C1 segment of cervical spinal cord (tissue), 14 donors: ENCODE measurements around the gene DYSF.

Experiments used
- DNase-seq, 14 donors: peaks; one replicate each; lab custom pipeline; 2025; lab: John Stamatoyannopoulos, UW

Gene DYSF

DNA sequence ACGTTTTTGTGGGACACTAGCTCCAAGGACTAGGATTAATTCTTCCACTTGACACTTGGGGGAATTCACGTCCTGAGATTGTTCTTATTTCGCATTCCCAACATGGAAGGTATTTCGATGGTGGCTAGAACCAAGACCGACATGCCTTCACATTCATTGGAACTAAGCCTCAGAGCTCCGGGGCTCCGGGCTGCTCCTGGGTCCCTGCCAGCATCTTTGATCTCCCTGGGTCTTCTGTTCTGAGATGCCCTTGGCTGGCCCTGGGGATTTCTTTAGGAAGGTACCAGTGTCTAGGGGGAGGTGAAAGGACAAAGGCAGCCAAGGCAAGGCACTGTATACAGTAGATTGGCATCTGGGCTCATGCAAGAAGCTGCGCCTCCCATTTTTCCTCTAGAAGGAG is 76.8 kb downstream of the DYSF start:
- no peak for DNase-seq

DNA sequence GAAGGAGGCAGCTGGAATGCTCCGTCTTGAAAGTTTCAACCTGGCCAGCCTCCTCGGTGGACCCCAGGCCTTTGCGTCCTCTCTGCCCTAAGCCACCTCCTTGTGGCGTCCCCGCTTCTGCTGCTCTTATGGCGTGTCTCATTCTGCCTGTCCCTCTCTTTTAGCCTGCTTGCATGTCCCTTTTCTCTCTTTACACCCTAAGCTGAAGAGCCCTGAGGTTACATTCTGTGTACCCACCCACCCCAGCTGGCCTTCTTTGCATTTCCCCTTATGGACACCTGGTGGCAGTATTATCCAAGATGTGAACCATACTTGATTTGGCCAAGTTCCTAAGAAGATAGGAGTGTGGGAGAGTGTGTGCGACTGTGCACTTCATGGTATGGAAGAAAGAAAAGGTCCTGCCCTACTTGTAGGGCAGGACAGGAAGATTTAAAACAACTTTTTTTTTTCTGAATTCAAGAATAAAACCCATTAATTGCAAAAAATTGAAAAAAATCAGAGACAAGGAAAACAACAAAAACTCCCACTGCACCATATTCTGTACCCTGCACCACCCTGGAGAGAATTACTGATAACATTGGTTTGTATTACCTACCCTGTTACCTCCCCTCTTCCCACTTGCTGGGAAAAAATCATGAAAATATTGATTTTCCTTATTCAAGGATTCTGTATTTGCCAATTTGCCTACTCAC is 77.4 kb downstream of the DYSF start:
- peak in 1 of 14 donors; percentile 5 for DNase-seq

DNA sequence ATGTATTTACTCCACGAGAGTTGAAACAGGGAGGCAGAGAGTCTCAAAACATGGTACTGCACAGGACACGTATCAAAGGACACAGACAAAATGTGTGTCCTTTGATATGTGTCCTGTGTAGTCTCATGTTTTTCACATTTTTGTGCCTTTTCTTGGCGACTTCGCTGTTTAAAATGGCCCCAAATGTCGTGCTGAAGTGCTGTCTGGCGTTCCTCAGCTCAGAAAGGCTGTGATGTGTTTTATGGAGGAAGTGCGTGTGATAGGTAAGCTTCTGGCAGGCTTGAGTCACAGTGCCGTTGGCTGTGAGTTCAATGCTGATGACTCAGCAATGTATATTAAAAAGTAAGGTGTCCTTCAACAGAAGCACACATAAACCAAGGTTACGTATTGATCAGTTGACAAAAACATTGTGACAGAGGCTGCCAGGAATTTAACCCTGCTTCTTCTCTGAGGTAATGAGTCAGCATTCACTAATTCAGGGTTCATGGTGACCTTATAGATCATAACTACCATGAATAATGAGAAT is 78.2 kb downstream of the DYSF start:
- no peak for DNase-seq

DNA sequence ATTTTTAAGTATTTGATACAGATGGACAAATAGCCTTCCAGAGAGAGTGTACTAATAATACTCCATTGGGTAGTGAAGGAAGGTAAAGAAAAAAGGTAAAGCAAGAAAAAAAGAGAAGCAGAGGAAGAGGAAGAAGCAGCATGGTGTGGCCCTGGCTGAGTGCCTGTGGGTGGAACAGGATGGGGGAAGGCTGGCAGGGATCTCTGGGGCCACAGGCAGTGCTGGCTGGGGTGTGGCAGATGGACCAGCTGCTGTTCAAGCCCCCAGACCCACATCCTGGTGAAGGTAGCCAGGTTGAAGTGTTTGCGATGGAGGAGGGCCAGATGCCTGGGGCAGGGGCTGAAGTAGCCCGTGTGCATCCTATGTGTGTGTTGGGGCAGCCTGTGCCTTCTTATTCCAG is 79.0 kb downstream of the DYSF start:
- DNase-seq = no peak

DNA sequence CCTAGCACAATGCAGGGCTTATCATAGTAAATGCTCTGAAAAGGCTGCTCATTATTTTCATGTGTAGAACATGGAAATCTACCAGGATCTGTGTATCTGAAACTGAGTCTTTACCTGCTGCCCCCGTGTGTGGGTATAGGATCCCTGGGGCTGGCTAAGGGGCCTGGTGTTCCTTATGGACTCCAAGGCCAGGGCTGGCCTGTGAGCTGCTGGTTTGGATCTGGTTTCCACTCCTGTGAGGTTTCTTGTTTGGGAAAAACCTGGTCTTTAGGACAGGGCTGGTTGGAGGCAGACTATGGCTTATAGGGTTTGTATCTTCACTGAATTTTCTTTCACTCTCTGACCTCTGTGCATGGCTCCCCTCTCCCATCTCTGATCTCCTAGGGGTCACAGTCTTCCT is 80.8 kb downstream of the DYSF start:
- DNase-seq = no peak

DNA sequence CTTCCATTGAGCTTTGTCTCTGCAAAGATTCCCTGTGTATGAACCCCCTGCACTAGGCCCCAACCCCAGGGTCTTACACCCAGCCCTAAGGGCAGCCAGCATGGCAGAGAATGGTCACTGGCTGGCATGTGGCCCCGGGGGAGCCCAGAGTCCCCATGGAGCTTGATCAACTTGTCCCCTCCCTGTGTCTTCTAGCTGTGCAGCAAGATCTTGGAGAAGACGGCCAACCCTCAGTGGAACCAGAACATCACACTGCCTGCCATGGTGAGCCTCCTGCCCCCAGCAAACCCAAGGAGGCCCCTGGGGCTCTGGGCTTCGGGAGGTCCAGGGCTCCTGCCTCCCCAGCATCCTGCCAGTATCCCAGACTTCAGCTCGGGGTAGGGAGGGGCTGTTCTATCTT is 81.5 kb downstream of the DYSF start:
- DNase-seq = no peak

DNA sequence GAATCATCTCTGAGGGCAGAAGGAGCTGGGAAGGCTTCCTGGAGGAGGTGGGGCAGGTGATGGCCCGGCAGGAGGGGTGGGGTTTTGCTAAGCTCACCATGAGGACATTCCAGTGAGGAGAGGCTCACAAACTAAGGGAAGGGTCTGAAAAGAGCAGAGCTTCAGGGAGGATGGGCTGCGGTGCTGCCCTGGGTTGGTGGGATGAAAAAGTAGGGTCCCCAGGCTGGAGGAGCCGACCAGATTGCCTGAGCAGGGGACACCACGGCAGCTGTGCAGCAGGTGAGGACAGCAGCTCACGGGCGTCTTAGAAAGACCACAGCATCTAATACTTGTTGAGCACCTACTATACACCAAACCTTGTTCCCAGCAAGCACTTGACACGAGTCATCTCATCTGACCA is 82.2 kb downstream of the DYSF start:
- no peak for DNase-seq

DNA sequence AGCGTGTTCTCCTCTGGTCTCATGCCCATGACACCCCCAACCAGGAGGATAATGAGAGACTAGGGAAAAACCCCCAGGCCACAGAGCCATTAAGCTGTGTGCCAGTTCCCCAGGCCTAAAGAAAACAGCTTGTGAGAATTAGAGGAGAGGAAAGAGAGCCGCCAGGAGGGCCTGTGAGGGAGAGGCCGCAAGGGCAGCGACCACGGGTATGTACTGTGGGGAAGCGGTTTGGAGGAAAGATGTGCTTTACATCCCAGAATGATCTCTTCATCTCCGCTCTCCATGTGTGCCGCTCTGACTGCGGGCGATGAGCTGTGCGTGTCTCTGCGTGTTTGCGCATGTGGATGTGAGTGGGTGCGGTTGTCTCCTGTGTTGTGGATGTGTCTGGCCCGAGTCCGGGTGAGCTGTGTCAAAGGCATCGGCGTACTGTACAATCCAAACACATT is 82.9 kb downstream of the DYSF start:
- DNase-seq = no peak

DNA sequence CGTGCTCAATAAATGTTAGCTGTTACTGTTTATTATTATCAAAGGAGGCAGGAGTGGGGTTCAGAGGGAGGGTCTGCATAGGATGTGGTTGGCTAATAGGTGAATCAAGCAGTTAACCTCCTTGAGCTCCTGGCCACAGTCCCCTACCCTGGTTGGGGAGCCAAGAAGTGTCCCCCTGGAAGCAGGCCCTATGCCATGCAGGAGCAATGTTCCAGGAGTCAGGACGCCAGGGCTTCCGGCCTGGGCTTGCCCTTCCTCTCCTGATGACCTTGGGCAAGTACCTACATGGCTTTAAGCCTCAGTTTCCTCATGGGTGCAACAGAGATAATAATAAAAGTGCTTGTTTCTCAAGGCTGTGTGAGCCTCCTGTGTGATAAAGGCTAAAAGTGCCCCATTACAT is 84.9 kb downstream of the DYSF start:
- DNase-seq = no peak

DNA sequence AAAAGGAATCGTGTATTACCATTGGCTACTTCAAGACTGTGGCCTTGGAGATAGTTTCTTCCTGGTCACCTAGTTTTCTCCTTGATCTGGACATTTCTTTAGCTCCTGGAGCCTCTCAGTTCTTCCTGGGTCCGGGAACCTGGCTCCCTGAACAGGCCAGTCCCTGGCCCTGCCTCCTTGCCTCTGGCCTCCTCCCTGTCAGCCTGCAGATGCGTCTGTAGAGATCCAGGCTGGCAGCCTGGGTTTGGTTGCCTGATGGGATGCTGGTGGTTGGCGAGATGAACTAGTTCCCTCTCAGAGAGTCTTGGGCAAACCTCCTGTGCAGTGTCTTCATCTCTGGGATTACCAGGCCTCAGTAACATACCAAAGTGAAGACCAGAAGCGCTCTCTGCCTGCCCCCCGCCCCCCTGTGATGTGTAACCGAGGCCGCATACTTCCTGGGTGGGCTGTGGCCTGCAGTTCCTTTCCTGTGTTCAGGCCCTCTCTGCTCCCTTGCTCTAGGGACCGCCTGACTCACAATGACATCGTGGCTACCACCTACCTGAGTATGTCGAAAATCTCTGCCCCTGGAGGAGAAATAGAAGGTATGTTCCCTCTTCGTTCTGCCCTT is 85.4 kb downstream of the DYSF start:
- DNase-seq = no peak

DNA sequence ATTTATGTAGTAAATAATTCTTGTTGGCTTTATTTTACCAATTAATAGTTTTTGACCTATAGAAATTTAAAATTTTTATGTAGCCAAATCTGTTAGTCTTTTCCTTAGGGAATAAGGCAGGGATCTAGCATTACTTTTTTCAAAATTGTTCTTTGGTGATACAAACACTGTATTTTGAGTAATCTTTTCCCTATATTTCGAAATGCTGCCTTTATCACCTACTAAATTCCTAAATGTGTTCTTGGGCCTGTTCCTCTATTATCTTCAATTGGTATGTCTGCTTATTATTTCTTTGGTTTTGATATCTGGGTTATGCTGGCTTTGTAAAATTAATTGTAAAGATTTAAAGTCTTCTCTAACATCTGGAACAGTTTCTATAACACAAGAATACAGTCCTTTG is 87.5 kb downstream of the DYSF start:
- DNase-seq = no peak

DNA sequence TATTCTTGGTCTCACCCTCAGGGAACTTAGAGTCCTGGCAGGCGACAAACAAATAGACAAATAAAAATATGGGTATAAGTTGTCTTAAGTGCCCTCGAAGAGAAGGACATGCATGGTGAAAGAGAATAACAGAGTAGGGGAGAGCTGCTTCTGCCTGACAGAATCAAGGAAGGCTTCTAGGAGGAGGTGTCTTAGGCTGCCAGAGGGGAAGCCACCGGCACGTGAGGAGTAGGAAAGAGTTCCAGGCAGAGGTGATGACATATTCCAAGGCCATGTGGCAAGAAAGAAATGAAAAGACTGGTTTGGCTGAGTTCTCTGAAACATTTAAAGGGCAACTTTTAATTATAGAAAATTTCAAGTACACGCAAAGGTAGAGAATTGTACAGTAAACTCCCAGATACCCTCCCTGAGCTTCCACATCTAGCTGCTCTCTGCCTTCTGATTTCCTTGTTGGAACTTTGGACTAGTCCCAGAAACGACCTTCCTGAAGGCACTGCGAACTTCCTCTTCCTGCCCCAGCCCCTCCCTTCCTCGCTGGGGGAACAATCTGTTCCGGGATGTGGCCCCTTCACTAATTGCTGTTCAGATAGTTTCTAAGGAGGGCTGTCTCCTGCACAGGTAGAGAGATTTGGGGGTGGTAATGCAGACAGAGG is 91.7 kb downstream of the DYSF start:
- DNase-seq = no peak

DNA sequence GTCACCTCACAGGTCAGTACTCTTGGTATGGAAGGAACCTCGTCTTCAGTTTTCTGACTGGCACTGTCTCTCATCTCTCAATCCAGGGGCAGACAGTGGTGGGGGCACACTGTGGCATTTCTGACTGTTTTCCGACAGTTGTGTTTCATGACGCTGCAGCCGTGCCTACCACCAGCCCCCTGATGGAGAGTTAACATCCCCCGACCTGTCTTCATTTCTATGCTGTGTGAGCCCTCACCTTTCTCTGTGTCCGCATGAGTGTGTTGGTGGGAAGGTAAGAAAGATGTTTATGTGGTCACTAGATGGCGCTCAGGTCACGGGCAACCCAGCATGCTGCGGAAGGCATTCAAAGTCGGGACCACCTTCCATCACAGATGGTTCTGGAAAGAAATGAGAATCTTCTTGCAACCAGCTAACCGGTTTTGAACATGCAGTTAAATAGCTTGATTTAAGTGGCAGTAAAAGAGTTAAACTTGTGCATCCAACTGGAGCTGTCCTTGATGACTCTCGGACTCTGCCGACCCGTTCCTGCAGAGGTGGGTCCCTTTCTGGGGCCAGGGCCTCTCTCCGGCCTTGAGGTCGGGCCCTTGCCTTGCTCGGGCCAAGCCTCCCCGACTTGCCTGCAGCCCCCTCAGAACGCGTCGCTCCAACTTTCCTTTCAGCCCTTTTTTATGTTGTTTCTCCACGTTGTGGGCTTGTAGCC is 92.4 kb downstream of the DYSF start:
- DNase-seq = peak in 8 of 14 donors; percentile 25 to 60 (median 38)

DNA sequence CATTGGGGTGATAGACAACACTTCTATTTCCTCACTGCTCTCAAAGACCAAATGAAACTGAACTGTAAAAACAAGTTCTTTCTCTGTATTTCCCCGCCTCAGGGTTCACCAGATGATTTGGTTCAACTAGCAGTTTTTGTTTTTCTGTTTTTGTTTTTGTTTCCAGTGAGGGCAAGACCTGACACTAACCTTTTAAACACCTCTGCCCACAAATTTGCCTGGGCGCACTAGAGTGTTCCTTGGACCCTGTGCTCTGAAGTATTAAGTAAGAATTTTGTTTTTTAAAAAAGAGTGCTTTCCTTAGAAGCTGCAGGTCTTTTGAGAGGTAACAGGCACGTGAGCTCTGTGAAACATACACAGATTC is 92.9 kb downstream of the DYSF start:
- DNase-seq = no peak

DNA sequence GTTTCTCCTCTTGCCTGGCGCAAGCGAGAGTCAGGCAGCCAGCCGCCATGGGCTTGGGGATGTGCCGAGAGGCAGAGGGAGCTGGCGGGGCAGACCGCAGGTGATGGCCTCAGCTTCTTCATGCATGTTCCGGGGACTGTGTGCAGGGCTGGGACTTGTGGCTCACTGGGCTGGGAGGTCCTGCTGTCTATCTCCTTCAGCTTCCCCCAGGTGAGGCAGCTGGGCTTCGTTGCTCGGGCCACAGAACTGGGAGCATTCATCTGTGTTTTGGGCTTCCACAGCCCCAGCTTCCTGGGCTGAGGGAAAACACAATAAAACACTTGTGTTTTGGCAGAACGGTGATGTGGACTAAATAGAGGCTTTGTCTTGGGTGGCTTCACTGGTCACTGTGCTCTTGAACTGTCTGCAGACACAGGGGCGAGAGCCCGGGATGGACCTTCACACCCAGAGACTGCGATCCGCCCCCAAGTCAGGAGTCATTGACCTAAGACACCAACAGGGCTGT is 93.5 kb downstream of the DYSF start:
- DNase-seq = peak in 2 of 14 donors; percentile 3 to 15

DNA sequence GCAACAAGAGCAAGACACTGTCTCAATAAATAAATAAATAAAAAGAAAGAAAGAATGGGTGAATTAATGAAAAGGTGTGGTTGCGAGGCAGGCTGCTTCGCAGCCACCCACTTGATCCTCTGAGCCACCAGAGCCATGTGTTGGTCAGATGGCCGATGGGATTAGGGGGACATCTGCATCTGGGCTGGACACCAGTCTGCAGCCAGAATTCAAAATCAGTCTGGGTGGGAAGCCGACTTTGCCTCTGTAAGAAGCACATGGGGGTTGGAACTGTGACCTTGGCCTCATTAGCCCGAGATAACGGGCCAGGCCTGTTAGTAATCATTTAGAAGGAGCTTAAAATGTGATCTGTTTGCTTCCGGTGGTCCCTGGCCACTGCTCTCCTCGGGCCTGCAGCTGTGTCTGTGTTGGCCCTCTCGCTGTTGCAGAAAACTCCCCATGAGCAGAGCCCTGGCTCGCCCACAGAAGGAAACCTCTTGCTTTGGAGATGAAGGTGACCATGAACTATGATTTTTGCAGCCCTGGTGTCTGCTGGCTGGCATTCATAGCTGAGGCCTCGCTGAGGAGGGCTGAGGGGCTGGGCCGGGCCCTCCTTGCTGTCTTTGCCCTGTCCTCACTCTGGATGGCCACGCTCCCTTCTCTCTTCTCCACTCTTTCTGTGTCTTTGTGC is 94.4 kb downstream of the DYSF start:
- DNase-seq = no peak

DNA sequence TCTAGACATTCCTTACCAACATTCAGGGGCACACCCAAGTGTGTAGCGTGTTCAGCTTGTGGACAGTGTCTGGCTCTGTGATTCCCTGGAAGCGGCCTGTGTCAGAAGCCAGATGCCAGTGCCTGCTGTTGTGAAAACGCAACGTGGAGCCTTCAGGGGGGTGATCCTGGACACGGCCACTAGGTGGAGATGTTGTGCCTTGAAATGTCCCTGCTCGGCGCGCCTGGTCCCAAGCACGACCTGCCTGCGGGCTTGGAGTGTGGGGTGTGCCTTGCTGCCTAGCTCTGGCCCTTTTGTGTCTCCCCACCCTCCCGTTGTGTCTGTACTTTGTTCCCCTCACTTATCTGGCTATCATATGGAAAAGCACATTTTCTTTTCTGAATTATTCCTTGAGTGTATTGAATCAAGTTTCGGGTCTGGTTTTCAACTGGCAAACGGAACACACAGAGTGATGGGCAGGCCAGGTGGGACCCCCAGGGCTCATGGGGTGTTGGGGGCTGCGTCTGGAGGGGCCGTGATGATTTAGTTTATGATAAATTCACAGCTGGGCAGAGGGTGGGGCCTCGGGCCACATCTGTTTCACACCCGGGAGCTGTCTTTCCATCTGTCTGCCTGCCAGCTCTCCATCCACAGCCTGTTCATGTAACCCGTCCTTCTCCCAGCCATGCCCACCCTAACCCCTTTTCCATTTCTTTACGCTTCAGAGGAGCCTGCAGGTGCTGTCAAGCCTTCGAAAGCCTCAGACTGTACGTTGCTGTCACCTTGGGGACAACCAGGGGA is 95.5 kb downstream of the DYSF start:
- peak in 11 of 14 donors; percentile 14 to 67 (median 43) for DNase-seq

DNA sequence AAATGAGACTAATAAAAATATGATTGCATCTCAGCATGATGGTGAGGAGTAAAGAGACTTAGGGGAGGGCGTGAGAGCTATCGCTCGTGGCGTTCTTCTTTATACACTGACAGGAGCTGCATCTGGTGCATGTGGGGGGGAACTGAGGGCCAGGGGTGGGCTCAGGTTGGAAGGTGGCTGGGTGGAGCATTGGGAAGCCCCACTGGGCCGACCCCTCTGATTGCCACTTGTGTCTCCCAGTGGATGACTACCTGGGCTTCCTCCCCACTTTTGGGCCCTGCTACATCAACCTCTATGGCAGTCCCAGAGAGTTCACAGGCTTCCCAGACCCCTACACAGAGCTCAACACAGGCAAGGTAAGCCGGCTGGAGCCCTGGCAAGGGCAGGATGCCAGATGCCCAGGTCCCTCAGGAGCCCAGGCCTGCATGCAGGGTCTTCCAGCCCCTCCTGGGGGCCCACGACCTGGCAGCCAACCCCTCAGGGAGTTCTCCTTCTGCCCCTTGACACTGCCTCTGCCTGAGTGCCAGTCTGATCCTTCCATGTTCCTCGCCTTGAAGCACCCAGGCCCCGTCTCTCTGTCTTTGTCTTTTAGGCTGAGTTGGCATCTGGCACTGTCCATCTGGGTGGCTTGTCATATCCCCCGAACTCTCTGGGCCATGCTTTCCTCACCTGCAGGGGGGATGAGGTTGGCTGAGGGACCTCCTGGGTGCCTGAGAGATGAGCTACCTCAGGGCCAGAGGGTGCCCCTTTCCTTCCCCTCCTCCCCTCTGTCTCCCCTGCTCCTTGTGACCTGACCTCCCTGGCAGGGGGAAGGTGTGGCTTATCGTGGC is 97.7 kb downstream of the DYSF start:
- DNase-seq = no peak

DNA sequence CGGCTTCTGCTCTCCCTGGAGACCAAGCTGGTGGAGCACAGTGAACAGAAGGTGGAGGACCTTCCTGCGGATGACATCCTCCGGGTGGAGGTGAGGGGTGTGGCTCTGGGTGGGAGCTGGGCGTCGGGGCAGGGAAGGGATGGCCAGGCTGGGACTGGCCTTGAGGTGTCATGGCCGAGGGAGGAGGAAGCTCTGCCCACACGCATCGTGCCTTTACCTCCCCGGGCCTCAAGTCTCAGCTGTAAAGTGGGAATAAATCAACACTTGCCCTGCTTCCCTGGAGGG is 98.2 kb downstream of the DYSF start:
- DNase-seq = no peak

DNA sequence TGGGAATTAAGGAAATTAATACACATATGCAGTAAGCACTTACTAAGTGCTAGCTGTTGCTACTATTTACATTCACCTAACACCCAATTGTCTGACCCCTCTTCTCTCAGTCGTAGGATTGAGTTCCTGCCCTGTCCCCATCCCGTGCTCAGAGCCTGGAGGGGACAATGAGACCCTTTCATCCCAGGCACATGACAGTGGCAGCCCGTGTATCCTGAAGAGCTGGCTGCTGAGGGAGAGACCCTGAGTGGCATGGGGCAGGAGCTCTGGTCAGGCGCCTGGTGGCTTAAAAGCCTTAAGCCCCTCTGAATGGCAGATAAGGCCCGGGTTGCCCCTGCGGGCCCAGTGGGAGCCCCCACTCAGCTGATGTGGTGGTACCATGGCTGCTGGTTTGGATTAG is 99.0 kb downstream of the DYSF start:
- no peak for DNase-seq
